Activated T-helper 1 cell treated with anti-CD3 and anti-CD28 coated beads, Interleukin-2, amount 50 U/mL, for 16 hours (primary cell): ENCODE measurements around the gene NUP210.
"Not testable (repeated sequence)": the region's sequence is repeated elsewhere in the genome, so short reads cannot be mapped to it uniquely, and the experiment has no call there.

ENCODE experiments used
- DNase-seq, 2 donors: peaks; one replicate each; pipeline ENCODE4 v3.0.0-alpha.2; 2020; ENCODE audit warnings: low read depth in 1 of 2, low spot score in 1 of 2

Gene NUP210

DNA sequence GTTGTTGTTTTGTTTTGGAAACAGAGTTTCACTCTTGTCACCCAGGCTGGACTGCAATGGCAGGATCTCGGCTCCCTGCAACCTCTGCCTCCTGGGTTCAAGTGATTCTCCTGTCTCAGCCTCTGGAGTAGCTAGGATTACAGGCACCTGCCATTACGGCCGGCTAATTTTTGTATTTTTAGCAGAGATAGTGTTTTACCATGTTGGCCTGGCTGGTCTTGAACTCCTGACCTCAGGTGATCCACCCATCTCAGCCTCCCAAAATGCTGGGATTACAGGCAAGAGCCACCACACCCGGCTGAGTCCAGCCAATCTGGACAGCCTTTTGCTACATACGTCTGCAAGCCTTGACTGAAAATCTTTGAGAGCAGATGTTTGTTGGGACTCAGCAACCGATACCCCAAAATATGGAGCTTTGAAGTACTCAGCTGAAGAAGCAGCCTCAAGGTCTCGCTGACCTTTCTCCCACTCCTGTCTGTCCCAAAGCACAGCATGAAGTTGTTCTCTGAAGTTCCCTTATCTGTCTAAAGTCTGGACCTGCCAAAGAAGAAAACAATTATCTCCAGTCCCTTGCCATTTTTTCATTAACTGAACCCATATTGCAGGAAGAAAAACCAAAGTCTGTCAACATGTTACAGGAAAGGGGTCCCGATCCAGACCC is 9.6 kb upstream of the NUP210 start:
- no peak for DNase-seq

DNA sequence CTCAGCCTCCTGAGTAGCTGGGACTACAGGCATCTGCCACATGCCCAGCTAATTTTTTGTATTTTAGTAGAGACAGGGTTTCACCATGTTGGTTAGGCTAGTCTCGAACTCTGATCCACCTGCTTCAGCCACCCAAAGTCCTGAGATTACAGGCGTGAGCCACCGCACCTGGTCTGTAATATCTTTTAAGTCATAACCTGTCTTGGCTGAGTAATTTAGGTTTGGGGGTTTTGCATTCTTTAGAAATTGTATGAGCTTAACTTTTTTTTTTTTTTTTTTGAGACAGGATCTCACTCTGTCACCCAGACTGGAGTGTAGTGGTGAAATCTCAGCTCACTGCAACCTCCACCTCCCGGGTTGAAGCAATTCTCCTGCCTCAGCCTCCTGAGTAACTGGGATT is 8.6 kb upstream of the NUP210 start:
- not testable (repeated sequence) for DNase-seq

- DNase-seq: no peak
Observed at GRCh38 chr3:13427662-13428603, 7.8 kb upstream of the NUP210 start.

DNA sequence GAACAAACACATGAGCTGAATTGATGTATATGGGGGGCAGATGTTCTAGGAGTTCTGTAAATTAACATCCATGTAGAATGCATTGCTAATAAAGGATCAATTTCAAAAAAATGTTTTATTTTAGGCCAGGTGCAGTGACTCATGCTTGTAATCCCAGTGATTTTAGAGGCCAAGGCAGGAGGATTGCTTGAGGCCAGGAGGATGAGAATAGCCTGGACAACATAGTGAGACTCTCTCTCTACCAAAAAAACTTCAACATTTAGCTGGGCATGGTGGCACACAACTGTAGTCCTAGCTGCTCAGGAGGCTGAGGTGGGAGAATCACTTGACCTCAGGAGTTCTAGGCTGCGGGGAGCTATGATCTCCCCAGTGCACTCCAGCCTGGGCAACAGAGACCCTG is 6.5 kb upstream of the NUP210 start:
- DNase-seq: no peak

- no peak for DNase-seq
Observed at GRCh38 chr3:13425689-13426088, 5.6 kb upstream of the NUP210 start.

- no peak for DNase-seq
Observed at GRCh38 chr3:13424865-13425617, 4.9 kb upstream of the NUP210 start.

DNA sequence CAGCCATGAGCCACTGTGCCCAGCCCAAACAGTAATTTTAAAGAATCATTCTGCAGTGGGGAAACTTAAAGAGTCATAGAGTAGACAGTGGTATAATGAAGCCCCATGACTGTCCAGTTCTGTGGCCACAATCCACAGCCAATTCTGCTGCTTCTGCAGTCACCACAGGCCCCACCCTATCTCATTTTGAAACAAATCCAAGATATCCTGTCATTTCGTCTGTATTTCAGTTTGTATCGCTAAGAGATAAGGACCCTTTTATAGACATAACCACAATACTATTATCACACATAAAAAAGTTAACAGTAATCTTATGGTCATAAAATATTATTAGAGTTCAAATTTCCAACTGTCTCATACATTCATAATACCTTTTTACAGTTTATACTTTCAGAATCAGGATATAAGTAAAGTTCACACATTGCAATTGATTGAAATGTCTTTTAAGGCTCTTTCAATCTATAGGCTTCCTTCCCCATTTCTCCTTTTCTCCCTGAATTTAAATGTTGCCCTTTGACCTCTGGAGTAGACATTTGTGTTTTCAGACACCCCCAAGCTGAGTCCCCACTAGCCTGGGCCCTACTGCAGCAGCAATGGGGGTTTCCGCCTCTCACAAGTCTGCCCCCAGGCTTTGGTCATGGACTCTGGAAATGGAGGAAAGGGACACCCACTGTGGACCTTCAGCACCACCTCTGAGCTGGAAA is 4.2 kb upstream of the NUP210 start:
- DNase-seq: no peak

- peak; percentile 53 to 55 for DNase-seq
Observed at GRCh38 chr3:13420831-13421765, 976 bp upstream of the NUP210 start.

DNA sequence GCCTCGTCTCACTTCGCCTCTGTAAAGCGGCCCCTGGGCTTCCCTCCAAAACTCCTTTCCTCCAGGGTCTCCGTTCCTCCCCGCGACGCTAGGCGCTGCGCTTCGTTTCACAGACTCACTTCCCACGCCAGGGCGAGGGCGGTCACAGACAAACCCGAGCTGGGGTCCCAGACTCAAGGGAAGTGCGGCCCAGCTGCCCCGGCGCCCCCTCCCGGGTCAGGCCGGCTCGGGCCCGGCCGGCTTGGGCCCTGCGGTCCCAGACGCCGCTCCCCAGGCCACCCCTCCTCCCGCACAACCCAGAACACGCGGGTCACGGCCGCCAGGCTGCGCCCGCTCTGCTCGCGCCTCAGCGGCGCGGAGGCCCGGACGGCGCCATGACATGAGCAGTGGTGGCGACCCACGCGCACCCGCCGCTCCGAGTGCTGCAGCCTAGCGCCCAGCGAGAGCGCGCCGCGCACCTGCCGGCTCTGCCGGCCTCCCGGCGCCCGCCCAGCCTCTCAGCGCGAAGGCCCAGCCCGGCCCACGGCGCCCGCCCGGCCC is 547 bp downstream of the NUP210 start:
- DNase-seq: peak; percentile 30 to 54

- no peak for DNase-seq
Observed at GRCh38 chr3:13417166-13417947, 2.8 kb downstream of the NUP210 start.

GRCh38 chr3:13415997-13416793 is 3.9 kb downstream of the NUP210 start:
- DNase-seq: no peak

DNA sequence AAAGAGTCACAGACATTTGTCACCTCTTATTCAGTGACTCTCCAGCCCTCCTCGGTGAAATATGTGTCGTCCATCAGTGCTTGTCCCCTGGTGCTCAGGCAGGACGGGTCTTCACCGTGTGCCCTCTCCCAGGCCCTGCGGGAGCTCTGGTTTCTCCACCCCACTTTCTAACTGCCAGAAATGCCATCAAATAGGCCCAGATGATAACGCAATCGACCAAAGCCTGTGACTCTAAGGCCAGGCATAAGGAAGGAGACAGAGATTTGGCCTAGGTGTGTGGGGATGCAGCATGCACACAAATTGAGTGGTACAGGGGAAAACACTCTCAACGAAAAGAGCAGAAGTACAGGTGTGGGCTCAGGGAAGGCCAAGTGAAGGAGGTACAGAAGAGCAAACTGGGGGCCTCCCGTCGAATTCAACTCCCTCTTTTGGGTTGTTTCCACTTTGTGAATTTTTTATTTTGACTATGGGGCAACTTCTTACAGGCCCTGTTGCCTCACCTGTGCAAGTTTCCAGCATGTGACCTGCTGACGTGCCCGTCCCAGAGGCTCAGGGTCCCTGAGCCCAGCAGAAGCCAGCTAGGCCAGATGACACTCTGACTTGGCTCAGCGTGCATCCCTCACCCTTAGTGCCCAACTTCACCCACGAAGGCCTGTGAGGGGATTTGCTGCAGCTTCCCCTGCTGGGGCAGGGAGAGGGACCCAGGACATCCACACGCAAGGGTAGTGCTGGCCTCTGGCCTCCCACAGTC is 4.7 kb downstream of the NUP210 start:
- no peak for DNase-seq

DNA sequence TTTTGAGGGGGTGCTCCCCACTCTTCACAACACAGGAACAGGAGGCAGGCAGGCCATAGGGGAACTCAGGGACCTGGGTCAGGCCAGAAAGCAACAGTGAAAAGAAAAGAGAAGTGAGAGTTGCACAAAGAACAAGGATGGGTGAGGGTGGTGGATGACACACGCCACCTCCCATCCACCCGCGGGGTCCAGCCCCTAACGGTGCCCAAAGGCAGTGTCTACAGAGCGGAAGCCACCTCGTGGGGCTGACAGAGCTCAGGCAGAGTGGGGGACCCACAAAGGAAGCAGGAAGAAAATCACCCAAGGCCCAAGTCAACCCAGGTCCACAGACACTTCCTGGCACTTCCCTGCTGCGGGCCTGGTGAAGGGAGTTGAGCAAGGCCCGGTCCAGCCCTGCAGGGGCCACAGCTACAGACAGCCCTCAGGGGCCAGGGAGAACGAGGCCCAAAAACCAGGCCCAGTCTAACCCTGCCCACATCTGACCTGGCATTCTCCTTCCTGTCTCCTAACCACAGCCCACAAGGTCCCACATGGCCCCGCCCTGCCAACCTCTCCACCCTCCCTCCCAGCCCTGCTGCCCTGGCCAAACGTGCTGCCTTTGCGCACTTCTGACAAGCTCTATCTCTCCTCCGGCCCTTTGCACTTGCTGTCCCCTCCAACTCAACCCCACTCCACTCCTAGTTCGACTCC is 5.9 kb downstream of the NUP210 start:
- peak; percentile 39 to 44 for DNase-seq

DNA sequence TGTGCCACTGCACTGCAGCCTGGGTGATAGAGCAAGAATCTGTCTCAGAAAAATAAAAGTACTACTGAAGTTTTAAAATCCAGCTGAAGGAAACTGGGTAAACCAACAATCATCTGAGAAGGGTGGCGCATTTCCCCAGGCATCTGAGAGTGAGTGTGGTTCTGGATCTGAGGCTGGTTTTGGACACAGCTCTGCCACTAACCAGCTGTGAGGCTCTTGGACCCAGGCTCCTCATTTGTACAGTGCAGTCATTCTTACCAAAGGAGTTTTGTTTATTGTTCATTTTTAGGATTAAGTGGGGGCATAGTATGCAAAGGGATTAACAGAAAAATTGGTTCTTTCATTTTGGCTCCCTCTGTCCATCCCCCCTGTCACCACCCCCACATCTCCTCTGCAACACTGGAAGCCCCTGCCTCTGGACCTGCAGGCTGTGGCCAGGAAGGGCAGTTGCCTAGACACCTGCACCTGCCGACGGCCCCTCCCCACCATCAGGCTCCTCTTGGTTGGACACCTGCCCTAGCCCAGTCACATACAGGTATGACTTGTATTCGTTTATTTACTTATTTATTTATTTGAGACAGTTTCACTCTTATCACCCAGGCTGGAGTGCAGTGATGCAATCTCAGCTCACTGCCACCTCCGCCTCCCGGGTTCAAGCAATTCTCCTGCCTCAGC is 8.8 kb downstream of the NUP210 start:
- no peak for DNase-seq

GRCh38 chr3:13408890-13409289 is 11.2 kb downstream of the NUP210 start:
- DNase-seq: no peak

GRCh38 chr3:13407926-13408325 is 12.2 kb downstream of the NUP210 start:
- no peak for DNase-seq
